Spinal cord (tissue), 10 donors: ENCODE results near the gene MRC1. TPM values are rescaled to one million over a fixed set of nuclear protein-coding genes. Genes with fewer than 3 reads are reported as not detected.

Experiments used
- DNase-seq, 6 donors: peaks; one replicate each; pipeline versions ENCODE4 v3.0.0 to v3.0.0-alpha.2; 2013 to 2015; ENCODE audit warnings: low spot score in 6 of 6, low read depth in 4 of 6
- H3K27ac ChIP-seq: one replicate; pipeline ENCODE4 v1.5.1; 2013; ENCODE audit warnings: low read depth, low read length, control low read depth
- H3K27me3 ChIP-seq: one replicate; pipeline ENCODE4 v1.6.1; 2013; ENCODE audit warnings: low read length; ENCODE audit not compliant: control insufficient read depth, insufficient read depth
- H3K36me3 ChIP-seq: one replicate; pipeline ENCODE4 v1.6.1; 2013; ENCODE audit warnings: low read length; ENCODE audit not compliant: control insufficient read depth, insufficient read depth
- H3K4me1 ChIP-seq: one replicate; pipeline ENCODE4 v1.6.1; 2013; ENCODE audit warnings: low read length; ENCODE audit not compliant: control insufficient read depth, insufficient read depth
- H3K4me3 ChIP-seq: one replicate; pipeline ENCODE4 v1.5.1; 2013; ENCODE audit warnings: low read depth, low read length, control low read depth
- H3K9me3 ChIP-seq: one replicate; pipeline ENCODE4 v1.6.1; 2013; ENCODE audit warnings: low read length; ENCODE audit not compliant: control insufficient read depth, insufficient read depth
- WGBS: methylation state at CpG from one replicate; pipeline ENCODE4 v1.1.5; 2013; ENCODE audit warnings: missing lambda C conversion rate; ENCODE audit not compliant: insufficient coverage; 5-methylcytosine and 5-hydroxymethylcytosine counted together
- polyA plus RNA-seq, 2 donors: library from polyadenylated mRNA; unstranded; fragments of 120-200 nt; gene quantifications; one replicate each; pipeline ENCODE4 v1.2.1, GENCODE V29; 2013; ENCODE audit not compliant: insufficient read length in 2 of 2
- total RNA-seq, 2 donors: library from RNA; depleted of rRNA in 1 of 2; stranded (reverse); fragments of 120-200 nt in 1 of 2; fragments of >200 nt in 1 of 2; gene quantifications; one replicate each; pipeline versions ENCODE4 v1.2.3 to v1.2.4, GENCODE V29; 2013 to 2014
- donor health status: healthy.

MRC1 gene
- total and polyA plus RNA-seq, 4 donors: 2.4 to 23.1 (median 8.2) TPM

GRCh38 chr10:17878896-17879295 lies 69.7 kb downstream of the MRC1 start:
- no peaks in the 10 kb centered on the region for H3K36me3 ChIP-seq
- H3K27me3 ChIP-seq: no peaks in the 10 kb centered on the region
- WGBS: 100% methylated on average over 1 of the region's 5 CpGs
- no peaks in the 10 kb centered on the region for H3K9me3 ChIP-seq
- H3K4me1 ChIP-seq: no peaks in the 10 kb centered on the region
- no peak overlapping the region for H3K4me3 ChIP-seq
- DNase-seq: no peak
- no peak overlapping the region for H3K27ac ChIP-seq

GRCh38 chr10:17880601-17881000 lies 71.5 kb downstream of the MRC1 start:
- Histone ChIP-seq H3K27ac (no peak overlapping the region), H3K4me3 (no peak overlapping the region), H3K9me3 (no peaks in the 10 kb centered on the region), H3K27me3 (no peaks in the 10 kb centered on the region), H3K4me1 (no peaks in the 10 kb centered on the region), H3K36me3 (no peaks in the 10 kb centered on the region)
- no CpG with 5 or more reads among the region's 3 CpGs for WGBS
- DNase-seq: no peak

- no peak overlapping the region for H3K4me3 ChIP-seq
- H3K9me3 ChIP-seq: no peaks in the 10 kb centered on the region
- no peak overlapping the region for H3K27ac ChIP-seq
- H3K27me3 ChIP-seq: no peaks in the 10 kb centered on the region
- H3K4me1 ChIP-seq: no peaks in the 10 kb centered on the region
- no peaks in the 10 kb centered on the region for H3K36me3 ChIP-seq
- WGBS: 0% methylated on average over 1 of the region's 1 CpG
- peak in 3 of 6 donors; percentile 1 to 34 (median 21) for DNase-seq
Measured at GRCh38 chr10:17882557-17882956, 73.4 kb downstream of the MRC1 start.

GRCh38 chr10:17883621-17884020 lies 74.5 kb downstream of the MRC1 start:
- no peak overlapping the region for H3K27ac ChIP-seq
- DNase-seq: no peak
- WGBS: no CpG with 5 or more reads among the region's 1 CpG
- no peaks in the 10 kb centered on the region for H3K4me1 ChIP-seq
- H3K27me3 ChIP-seq: no peaks in the 10 kb centered on the region
- H3K36me3 ChIP-seq: no peaks in the 10 kb centered on the region
- H3K9me3 ChIP-seq: no peaks in the 10 kb centered on the region
- no peak overlapping the region for H3K4me3 ChIP-seq

- Histone ChIP-seq H3K9me3 (no peaks in the 10 kb centered on the region), H3K4me3 (no peak overlapping the region), H3K27me3 (no peaks in the 10 kb centered on the region), H3K27ac (no peak overlapping the region), H3K36me3 (no peaks in the 10 kb centered on the region), H3K4me1 (no peaks in the 10 kb centered on the region)
- no peak for DNase-seq
Measured at GRCh38 chr10:17888189-17888588, 79.0 kb downstream of the MRC1 start.

- Histone ChIP-seq H3K4me3 (no peak overlapping the region), H3K4me1 (no peaks in the 10 kb centered on the region), H3K27me3 (no peaks in the 10 kb centered on the region), H3K27ac (no peak overlapping the region), H3K9me3 (no peaks in the 10 kb centered on the region), H3K36me3 (no peaks in the 10 kb centered on the region)
- no peak for DNase-seq
- 82% methylated on average over 3 of the region's 9 CpGs for WGBS
Measured at GRCh38 chr10:17891435-17891834, 82.3 kb downstream of the MRC1 start.

- no peaks in the 10 kb centered on the region for H3K27me3 ChIP-seq
- no peak overlapping the region for H3K27ac ChIP-seq
- H3K4me1 ChIP-seq: no peaks in the 10 kb centered on the region
- no peaks in the 10 kb centered on the region for H3K9me3 ChIP-seq
- DNase-seq: no peak
- no peak overlapping the region for H3K4me3 ChIP-seq
- H3K36me3 ChIP-seq: no peaks in the 10 kb centered on the region
- WGBS: 100% methylated on average over 1 of the region's 2 CpGs
Measured at GRCh38 chr10:17904564-17904963, 95.4 kb downstream of the MRC1 start.

- Histone ChIP-seq H3K27me3 (no peaks in the 10 kb centered on the region), H3K9me3 (no peaks in the 10 kb centered on the region), H3K4me1 (no peaks in the 10 kb centered on the region), H3K4me3 (no peak overlapping the region), H3K27ac (no peak overlapping the region), H3K36me3 (no peaks in the 10 kb centered on the region)
- DNase-seq: no peak
- WGBS: 100% methylated on average over 2 of the region's 3 CpGs
Measured at GRCh38 chr10:17905491-17905890, 96.3 kb downstream of the MRC1 start.

- H3K27ac ChIP-seq: no peak overlapping the region
- no peaks in the 10 kb centered on the region for H3K36me3 ChIP-seq
- H3K9me3 ChIP-seq: no peaks in the 10 kb centered on the region
- H3K4me1 ChIP-seq: no peaks in the 10 kb centered on the region
- H3K27me3 ChIP-seq: no peaks in the 10 kb centered on the region
- 90% methylated on average over 1 of the region's 1 CpG for WGBS
- no peak for DNase-seq
- no peak overlapping the region for H3K4me3 ChIP-seq
Measured at GRCh38 chr10:17906002-17906401, 96.9 kb downstream of the MRC1 start.

- no peaks in the 10 kb centered on the region for H3K27me3 ChIP-seq
- H3K9me3 ChIP-seq: no peaks in the 10 kb centered on the region
- H3K4me1 ChIP-seq: no peaks in the 10 kb centered on the region
- H3K27ac ChIP-seq: no peak overlapping the region
- no peak overlapping the region for H3K4me3 ChIP-seq
- H3K36me3 ChIP-seq: no peaks in the 10 kb centered on the region
- 50% methylated on average over 3 of the region's 4 CpGs for WGBS
- DNase-seq: peak in 1 of 6 donors; percentile 51
Measured at GRCh38 chr10:17907641-17908040, 98.5 kb downstream of the MRC1 start.
